GM12801 (cell line): ENCODE results near the gene KRTAP5-3.

ENCODE experiments used
- TF ChIP-seq, protein P1 (sequence below): IDR thresholded peaks from one replicate; pipeline ENCODE4 v1.5.1; 2011; ENCODE audit warnings: control low read depth; ENCODE audit not compliant: insufficient read length; ENCODE audit errors: extremely low read depth

Gene KRTAP5-3, protein sequence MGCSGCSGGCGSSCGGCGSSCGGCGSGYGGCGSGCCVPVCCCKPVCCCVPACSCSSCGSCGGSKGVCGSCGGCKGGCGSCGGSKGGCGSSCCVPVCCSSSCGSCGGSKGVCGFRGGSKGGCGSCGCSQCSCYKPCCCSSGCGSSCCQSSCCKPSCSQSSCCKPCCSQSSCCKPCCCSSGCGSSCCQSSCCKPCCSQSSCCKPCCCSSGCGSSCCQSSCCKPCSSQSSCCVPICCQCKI

DNA sequence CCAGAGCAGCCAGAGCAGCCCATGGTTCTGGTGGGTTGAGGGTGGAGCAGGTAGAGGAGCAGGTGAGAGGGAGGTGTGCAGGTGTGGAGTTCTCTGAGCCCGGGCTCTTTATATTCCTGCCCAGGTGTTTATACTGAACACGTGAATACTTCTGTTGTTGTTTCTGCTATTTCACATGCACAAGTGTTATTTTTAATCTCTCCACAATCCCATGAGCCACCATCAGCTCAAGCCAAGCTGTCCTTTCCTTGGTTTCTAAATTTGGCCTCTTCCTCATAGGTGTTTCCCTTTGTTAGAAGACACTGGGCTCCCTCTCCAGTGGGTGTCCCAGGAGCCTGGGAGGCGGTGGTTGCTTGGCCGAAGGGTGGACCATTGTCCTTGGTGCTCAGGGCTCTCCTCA lies at the start of gene KRTAP5-3:
TSS of gene KRTAP5-3 (minus strand) at position 101 of the 400 bp plus-strand sequence. CDS start at position 23, 78 bp downstream.
- TF ChIP-seq, protein P1, sequence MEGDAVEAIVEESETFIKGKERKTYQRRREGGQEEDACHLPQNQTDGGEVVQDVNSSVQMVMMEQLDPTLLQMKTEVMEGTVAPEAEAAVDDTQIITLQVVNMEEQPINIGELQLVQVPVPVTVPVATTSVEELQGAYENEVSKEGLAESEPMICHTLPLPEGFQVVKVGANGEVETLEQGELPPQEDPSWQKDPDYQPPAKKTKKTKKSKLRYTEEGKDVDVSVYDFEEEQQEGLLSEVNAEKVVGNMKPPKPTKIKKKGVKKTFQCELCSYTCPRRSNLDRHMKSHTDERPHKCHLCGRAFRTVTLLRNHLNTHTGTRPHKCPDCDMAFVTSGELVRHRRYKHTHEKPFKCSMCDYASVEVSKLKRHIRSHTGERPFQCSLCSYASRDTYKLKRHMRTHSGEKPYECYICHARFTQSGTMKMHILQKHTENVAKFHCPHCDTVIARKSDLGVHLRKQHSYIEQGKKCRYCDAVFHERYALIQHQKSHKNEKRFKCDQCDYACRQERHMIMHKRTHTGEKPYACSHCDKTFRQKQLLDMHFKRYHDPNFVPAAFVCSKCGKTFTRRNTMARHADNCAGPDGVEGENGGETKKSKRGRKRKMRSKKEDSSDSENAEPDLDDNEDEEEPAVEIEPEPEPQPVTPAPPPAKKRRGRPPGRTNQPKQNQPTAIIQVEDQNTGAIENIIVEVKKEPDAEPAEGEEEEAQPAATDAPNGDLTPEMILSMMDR = no peak

DNA sequence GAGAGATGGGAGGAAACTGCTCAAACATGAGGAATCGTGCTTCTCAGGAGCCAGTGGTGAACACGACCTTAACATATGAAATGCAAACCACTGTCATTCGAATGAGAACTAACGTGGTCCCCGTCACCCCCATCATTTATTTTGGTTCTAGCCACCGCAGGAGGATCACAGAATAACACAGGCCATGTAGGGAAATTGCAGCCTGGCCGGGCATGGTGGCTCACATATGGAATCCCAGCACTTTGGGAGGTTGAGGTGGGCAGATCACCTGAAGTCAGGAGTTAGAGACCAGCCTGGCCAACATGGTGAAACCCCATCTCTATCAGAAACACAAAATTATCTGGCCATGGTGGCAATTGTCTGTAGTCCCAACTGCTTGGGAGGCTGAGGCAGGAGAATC lies 48.4 kb upstream of the KRTAP5-3 start:
- TF ChIP-seq, protein P1 = no peak

DNA sequence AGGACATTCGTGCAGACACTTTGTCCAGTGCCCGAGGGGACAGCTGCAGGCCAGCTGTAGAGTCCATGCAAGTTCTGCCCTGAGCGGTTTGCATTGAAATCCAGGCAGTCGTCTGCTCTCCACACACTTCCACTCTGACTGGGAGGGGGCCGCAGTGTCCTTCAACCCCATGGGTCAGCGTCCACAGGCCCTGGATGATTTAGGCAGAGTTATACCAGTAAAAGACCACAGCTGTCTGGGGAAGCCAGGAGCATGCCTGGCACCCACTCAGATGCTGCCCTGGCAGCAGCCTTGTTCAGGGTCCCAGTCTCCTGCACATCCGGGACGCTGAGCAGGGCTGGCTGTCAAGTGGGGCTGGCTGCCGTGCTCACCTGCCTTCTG lies 47.8 kb upstream of the KRTAP5-3 start:
- TF ChIP-seq, protein P1 = no peak

GRCh38 chr11:1655168-1656060 lies 47.2 kb upstream of the KRTAP5-3 start:
- TF ChIP-seq, protein P1 = no peak

GRCh38 chr11:1654388-1655167 lies 46.3 kb upstream of the KRTAP5-3 start:
- TF ChIP-seq, protein P1 = no peak

GRCh38 chr11:1653541-1654387 lies 45.5 kb upstream of the KRTAP5-3 start:
- TF ChIP-seq, protein P1 = no peak
